ELR (cell line): ENCODE results near the gene PCDHGA11.
"Not testable (repeated sequence)": the region's sequence is repeated elsewhere in the genome, so short reads cannot be mapped to it uniquely, and the experiment has no call there.

ENCODE experiments used
- DNase-seq: peaks from one replicate; pipeline ENCODE4 v3.0.0-alpha.2; 2015; ENCODE audit warnings: low read depth

PCDHGA11 gene

GRCh38 chr5:141420855-141421488 lies at the start of gene PCDHGA11:
TSS of gene PCDHGA11 (plus strand) at chr5:141421051. CDS start at chr5:141421228, 177 bp downstream.
- peak; percentile 75 for DNase-seq

- no peak for DNase-seq
These were observed 49.0 kb upstream of the PCDHGA11 start for GRCh38 chr5:141371572-141372475.

GRCh38 chr5:141373673-141374317 lies 47.1 kb upstream of the PCDHGA11 start, which contains the start of gene PCDHGA6:
TSS of gene PCDHGA6 (plus strand) at chr5:141373891. CDS start at chr5:141374084, 193 bp downstream.
- DNase-seq = peak; percentile 57

GRCh38 chr5:141374627-141375026 lies 46.2 kb upstream of the PCDHGA11 start:
- no peak for DNase-seq

- not testable (repeated sequence) for DNase-seq
These were observed 45.3 kb upstream of the PCDHGA11 start for GRCh38 chr5:141375444-141376155.

GRCh38 chr5:141382469-141383294 lies 38.2 kb upstream of the PCDHGA11 start, which contains the start of gene PCDHGA7:
TSS of gene PCDHGA7 (plus strand) at chr5:141382742. CDS start at chr5:141382900, 158 bp downstream.
- peak; percentile 73 for DNase-seq

GRCh38 chr5:141383345-141383744 lies 37.5 kb upstream of the PCDHGA11 start:
- DNase-seq = no peak

GRCh38 chr5:141384471-141385267 lies 36.2 kb upstream of the PCDHGA11 start:
- DNase-seq = no peak

GRCh38 chr5:141387557-141388311 lies 33.1 kb upstream of the PCDHGA11 start, which contains the start of gene PCDHGB4:
TSS of gene PCDHGB4 (plus strand) at chr5:141387698. CDS start at chr5:141387885, 187 bp downstream.
- peak; percentile 56 for DNase-seq

- DNase-seq = no peak
These were observed 32.2 kb upstream of the PCDHGA11 start for GRCh38 chr5:141388661-141389060.

- DNase-seq = no peak
These were observed 31.5 kb upstream of the PCDHGA11 start for GRCh38 chr5:141389153-141390042.

- DNase-seq = peak; percentile 32
These were observed 28.2 kb upstream of the PCDHGA11 start, which contains the start of gene PCDHGA8 for GRCh38 chr5:141392429-141393198. TSS of gene PCDHGA8 (plus strand) at chr5:141392633. CDS start at chr5:141392814, 181 bp downstream.

- no peak for DNase-seq
These were observed 27.6 kb upstream of the PCDHGA11 start for GRCh38 chr5:141393267-141393666.

- not testable (repeated sequence) for DNase-seq
These were observed 26.3 kb upstream of the PCDHGA11 start for GRCh38 chr5:141394401-141395187.

GRCh38 chr5:141397756-141398551 lies 22.9 kb upstream of the PCDHGA11 start, which contains the start of gene PCDHGB5:
TSS of gene PCDHGB5 (plus strand) at chr5:141397947. CDS start at chr5:141398128, 181 bp downstream.
- DNase-seq = peak; percentile 77
